Endothelial cell (in vitro differentiated cells): ENCODE data around the gene CRIP2. TPM values are rescaled to one million over a fixed set of nuclear protein-coding genes. Genes with fewer than 3 reads are reported as not detected.

Experiments
- DNase-seq: peaks from one replicate; pipeline ENCODE4 v3.0.0; 2021; ENCODE audit warnings: low spot score
- H3K27ac Mint-ChIP-seq: one replicate; pipeline ENCODE4 v1.8.0; 2021; ENCODE audit warnings: mixed read lengths, inconsistent platforms; ENCODE audit not compliant: unreplicated experiment
- H3K27me3 Mint-ChIP-seq: one replicate; pipeline ENCODE4 v1.8.0; 2021; ENCODE audit warnings: mild to moderate bottlenecking, moderate library complexity, mixed read lengths, inconsistent platforms; ENCODE audit not compliant: unreplicated experiment
- H3K36me3 Mint-ChIP-seq: one replicate; pipeline ENCODE4 v1.8.0; 2021; ENCODE audit warnings: mild to moderate bottlenecking, low read depth, mixed read lengths, inconsistent platforms; ENCODE audit not compliant: unreplicated experiment
- H3K4me1 Mint-ChIP-seq: one replicate; pipeline ENCODE4 v1.8.0; 2021; ENCODE audit warnings: mild to moderate bottlenecking, mixed read lengths, inconsistent platforms; ENCODE audit not compliant: unreplicated experiment
- H3K4me3 Mint-ChIP-seq: one replicate; pipeline ENCODE4 v1.8.0; 2021; ENCODE audit warnings: mild to moderate bottlenecking, mixed read lengths, inconsistent platforms; ENCODE audit not compliant: unreplicated experiment
- H3K9me3 Mint-ChIP-seq: one replicate; pipeline ENCODE4 v1.8.0; 2021; ENCODE audit warnings: mixed read lengths, inconsistent platforms; ENCODE audit not compliant: unreplicated experiment
- total RNA-seq: library from RNA; stranded (reverse); fragmentation: NEBNext Ultra II Directional; extraction: Animal tissue kit (Norgen Biotek cat#: 25700); gene quantifications from one replicate; pipeline ENCODE4 v1.2.1, GENCODE V29; 2021; ENCODE audit not compliant: unreplicated experiment
- TF ChIP-seq, protein P1 (sequence below): fragments of 200-600 bp; sonication (generic); IDR thresholded peaks from one replicate; pipeline ENCODE4 v1.5.0; 2021; ENCODE audit warnings: antibody characterized with exemption; ENCODE audit not compliant: unreplicated experiment

Gene CRIP2
- total RNA-seq, 1 donor from 2014 or later = 67.4 TPM

DNA sequence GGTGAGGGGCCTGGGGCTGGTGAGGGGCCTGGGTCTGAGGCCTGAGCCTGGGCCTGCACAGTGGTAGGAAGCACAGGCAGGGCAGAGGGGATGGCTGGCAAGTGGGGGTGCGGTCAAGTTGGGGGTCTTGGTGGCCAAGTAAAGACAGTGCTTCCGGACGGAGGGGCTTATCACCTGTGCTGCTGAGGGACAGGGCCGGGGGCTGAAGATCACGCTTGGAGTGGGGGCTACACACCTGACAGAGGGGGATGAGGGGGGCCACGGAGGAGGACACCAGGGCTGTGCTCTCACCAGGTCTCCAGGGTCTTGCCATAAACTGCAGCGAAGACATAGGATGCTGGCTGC, 28.6 kb downstream of the CRIP2 start:
- Mint-ChIP-seq H3K9me3 (no peaks in the 10 kb centered on the region), H3K4me3 (no peak overlapping the region), H3K27me3 (peaks cover 11% of the 10 kb centered on the region), H3K4me1 (no peaks in the 10 kb centered on the region), H3K36me3 (no peaks in the 10 kb centered on the region), H3K27ac (no peak overlapping the region)
- TF ChIP-seq, protein P1, sequence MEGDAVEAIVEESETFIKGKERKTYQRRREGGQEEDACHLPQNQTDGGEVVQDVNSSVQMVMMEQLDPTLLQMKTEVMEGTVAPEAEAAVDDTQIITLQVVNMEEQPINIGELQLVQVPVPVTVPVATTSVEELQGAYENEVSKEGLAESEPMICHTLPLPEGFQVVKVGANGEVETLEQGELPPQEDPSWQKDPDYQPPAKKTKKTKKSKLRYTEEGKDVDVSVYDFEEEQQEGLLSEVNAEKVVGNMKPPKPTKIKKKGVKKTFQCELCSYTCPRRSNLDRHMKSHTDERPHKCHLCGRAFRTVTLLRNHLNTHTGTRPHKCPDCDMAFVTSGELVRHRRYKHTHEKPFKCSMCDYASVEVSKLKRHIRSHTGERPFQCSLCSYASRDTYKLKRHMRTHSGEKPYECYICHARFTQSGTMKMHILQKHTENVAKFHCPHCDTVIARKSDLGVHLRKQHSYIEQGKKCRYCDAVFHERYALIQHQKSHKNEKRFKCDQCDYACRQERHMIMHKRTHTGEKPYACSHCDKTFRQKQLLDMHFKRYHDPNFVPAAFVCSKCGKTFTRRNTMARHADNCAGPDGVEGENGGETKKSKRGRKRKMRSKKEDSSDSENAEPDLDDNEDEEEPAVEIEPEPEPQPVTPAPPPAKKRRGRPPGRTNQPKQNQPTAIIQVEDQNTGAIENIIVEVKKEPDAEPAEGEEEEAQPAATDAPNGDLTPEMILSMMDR = no peak
- no peak for DNase-seq

- Mint-ChIP-seq H3K27ac (peak overlapping the region; percentile 49), H3K9me3 (no peaks in the 10 kb centered on the region), H3K36me3 (no peaks in the 10 kb centered on the region), H3K27me3 (peaks cover 12% of the 10 kb centered on the region), H3K4me1 (no peaks in the 10 kb centered on the region), H3K4me3 (no peak overlapping the region)
- TF ChIP-seq, protein P1 = no peak
- DNase-seq = no peak
These were observed 29.5 kb downstream of the CRIP2 start for GRCh38 chr14:105503935-105504692.

- Mint-ChIP-seq H3K27me3 (peaks cover 12% of the 10 kb centered on the region), H3K4me3 (no peak overlapping the region), H3K9me3 (no peaks in the 10 kb centered on the region), H3K27ac (no peak overlapping the region), H3K36me3 (no peaks in the 10 kb centered on the region), H3K4me1 (no peaks in the 10 kb centered on the region)
- TF ChIP-seq, protein P1 = no peak
- no peak for DNase-seq
These were observed 30.5 kb downstream of the CRIP2 start for GRCh38 chr14:105505101-105505500.

GRCh38 chr14:105507247-105507646, 32.6 kb downstream of the CRIP2 start:
- Mint-ChIP-seq H3K27me3 (peaks cover 11% of the 10 kb centered on the region), H3K9me3 (no peaks in the 10 kb centered on the region), H3K4me1 (no peaks in the 10 kb centered on the region), H3K27ac (no peak overlapping the region), H3K36me3 (no peaks in the 10 kb centered on the region), H3K4me3 (no peak overlapping the region)
- DNase-seq = no peak
- TF ChIP-seq, protein P1 = no peak

- TF ChIP-seq, protein P1 = no peak
- no peaks in the 10 kb centered on the region for H3K9me3 Mint-ChIP-seq
- H3K4me1 Mint-ChIP-seq = no peaks in the 10 kb centered on the region
- DNase-seq = no peak
- H3K4me3 Mint-ChIP-seq = no peak overlapping the region
- H3K36me3 Mint-ChIP-seq = no peaks in the 10 kb centered on the region
- H3K27me3 Mint-ChIP-seq = peaks cover 7% of the 10 kb centered on the region
- no peak overlapping the region for H3K27ac Mint-ChIP-seq
These were observed 33.4 kb downstream of the CRIP2 start for GRCh38 chr14:105508069-105508468.
